AG04449 (cell line): ENCODE results near the gene DPM1.

ENCODE experiments used
- CTCF ChIA-PET: fragments of 350-600 bp; formaldehyde crosslinking; extraction: SDS; loops from one replicate; lab custom pipeline; 2021; ENCODE audit warnings: antibody characterized with exemption; lab: Yijun Ruan, JAX
- POLR2A ChIA-PET: fragments of 400-600, 350-600 bp; formaldehyde crosslinking; extraction: SDS; loops from one replicate; lab custom pipeline; 2020; ENCODE audit warnings: antibody characterized with exemption, inconsistent platforms; lab: Yijun Ruan, JAX
- DNase-seq: peaks from one replicate; pipeline ENCODE4 v3.0.0-alpha.2; 2010; ENCODE audit warnings: low read depth, low spot score
- H3K4me3 ChIP-seq: 2 replicates; pipeline ENCODE4 v1.5.1; 2011; ENCODE audit warnings: low read depth, mild to moderate bottlenecking, control low read depth, low read length
- CTCF ChIP-seq: IDR thresholded peaks from one replicate; pipeline ENCODE4 v1.5.1; 2011; ENCODE audit warnings: mild to moderate bottlenecking, moderate library complexity, low read length, control low read depth, inconsistent platforms; ENCODE audit not compliant: insufficient read depth; ENCODE audit errors: missing control alignments

Gene DPM1

GRCh38 chr20:50930139-50930975, 28.0 kb downstream of the DPM1 start:
- no peak for DNase-seq
- POLR2A ChIA-PET: interaction anchor here (0.7 to 3.3 kb wide), 9 partner anchors 14 to 635 kb away, joined by 3 to 18 read pairs (median 5); partner anchors contain the start of genes BCAS4, DPM1 and MOCS3

GRCh38 chr20:50929299-50930138, 28.8 kb downstream of the DPM1 start:
- peak overlapping the region; percentile 79 for H3K4me3 ChIP-seq
- ChIA-PET POLR2A (interaction anchor here (0.6 to 3.3 kb wide), 7 partner anchors 8 to 636 kb away, joined by 3 to 18 read pairs (median 5); partner anchors contain the start of gene BCAS4), CTCF (interaction anchor here (0.6 to 17.0 kb wide), 29 partner anchors 9 to 399 kb away, joined by 3 to 332 read pairs (median 5); partner anchors contain the start of gene BCAS4)
- TF ChIP-seq CTCF: peak; percentile 97
- peak; percentile 78 for DNase-seq

More at GRCh38 chr20:50930139-50930975, 28.0 kb downstream of the DPM1 start:
- CTCF ChIA-PET: interaction anchor here (0.6 to 17.0 kb wide), 34 partner anchors 9 to 398 kb away, joined by 3 to 332 read pairs (median 5); partner anchors contain the start of gene BCAS4
- no peak for TF ChIP-seq CTCF
- H3K4me3 ChIP-seq: peak overlapping the region; percentile 79

DNA sequence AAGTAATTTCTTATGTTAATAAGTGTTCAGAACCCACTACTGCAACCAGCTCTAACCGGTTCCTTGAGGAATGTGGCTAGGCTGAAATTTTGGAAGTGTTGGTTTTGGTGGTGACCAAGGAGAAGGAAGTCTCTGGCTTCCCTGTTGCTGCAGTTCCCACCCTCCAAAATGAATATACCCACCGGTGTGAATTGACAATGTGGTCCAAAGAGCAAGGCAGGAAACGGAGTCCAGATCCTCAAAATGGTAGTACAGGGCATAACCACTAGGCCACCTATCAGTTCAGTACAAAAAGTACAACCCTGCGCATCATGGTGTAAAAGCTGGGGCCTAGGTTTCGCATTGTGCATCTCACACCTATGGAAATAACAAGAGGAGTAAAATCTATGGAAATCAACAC, 29.9 kb downstream of the DPM1 start:
- peak overlapping the region; percentile 79 for H3K4me3 ChIP-seq
- no peak for DNase-seq
- ChIA-PET CTCF (interaction anchor here (0.6 to 17.0 kb wide), 23 partner anchors 8 to 400 kb away, joined by 3 to 332 read pairs (median 8); partner anchors contain the start of gene BCAS4), POLR2A (no interaction called here)
- TF ChIP-seq CTCF: no peak

GRCh38 chr20:50926530-50926929, 31.8 kb downstream of the DPM1 start:
- no peak overlapping the region for H3K4me3 ChIP-seq
- POLR2A ChIA-PET: interaction anchor here (1.1 kb wide), 1 partner anchor 10 kb away, joined by 3 read pairs; no protein-coding TSS in a partner anchor
- CTCF ChIA-PET: interaction anchor here (1.0 to 17.0 kb wide), 6 partner anchors 13 to 133 kb away, joined by 3 to 332 read pairs (median 50); partner anchors contain the start of gene BCAS4
- no peak for TF ChIP-seq CTCF
- no peak for DNase-seq

DNA sequence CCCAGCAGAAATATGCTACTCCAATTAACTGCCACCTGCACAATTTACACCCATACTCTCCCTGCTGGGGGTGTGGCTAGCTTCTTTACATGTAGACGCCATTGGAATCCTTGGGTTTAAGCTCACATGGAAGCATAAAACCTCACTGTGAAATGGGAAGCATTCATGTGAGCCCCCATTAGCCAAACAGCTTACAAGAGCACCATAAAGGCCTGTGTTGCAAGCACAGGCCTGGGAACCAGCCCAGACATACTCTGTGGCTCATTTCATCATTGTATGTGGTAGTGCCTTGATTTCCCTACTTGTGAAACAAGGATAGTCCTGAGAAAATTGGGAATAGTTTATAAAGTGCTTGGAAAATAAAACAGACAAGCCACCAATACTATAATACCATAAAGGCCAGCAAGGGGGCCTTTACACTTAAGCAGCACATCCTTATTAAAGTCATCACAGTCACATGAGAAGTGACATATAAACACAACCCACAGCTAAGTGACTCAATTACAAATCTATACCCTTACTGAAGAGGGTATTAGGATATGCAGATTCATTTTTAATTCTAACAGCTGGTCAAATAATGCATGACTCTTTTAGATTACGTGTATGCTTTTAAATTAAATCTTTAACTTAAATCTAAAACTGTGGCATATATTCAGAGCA, 33.9 kb downstream of the DPM1 start:
- ChIA-PET POLR2A (no interaction called here), CTCF (interaction anchor here (1.2 to 17.0 kb wide), 5 partner anchors 8 to 131 kb away, joined by 3 to 332 read pairs (median 6); partner anchors contain the start of gene BCAS4)
- no peak for TF ChIP-seq CTCF
- no peak for DNase-seq
- no peak overlapping the region for H3K4me3 ChIP-seq
